ENCODE results near the gene RPS24.

- no peak for TF ChIP-seq CTCF (IDR thresholded peaks at IDR 0.05 in 4 of 5, conservative IDR thresholded peaks at IDR 0.05 in 1 of 5)
- no peak for TF ChIP-seq POLR2A (IDR thresholded peaks at IDR 0.05)
Measured at GRCh38 chr10:78021201-78021600, 12.5 kb upstream of the RPS24 start.

Measured in gastrocnemius medialis (tissue), 4 donors.